Activated CD4-positive, alpha-beta T cell treated with anti-CD3 and anti-CD28 coated beads, Interleukin-2, amount 50 U/mL, for 48 hours (primary cell): ENCODE data around the gene TRIM46.
"Not testable (repeated sequence)": the region's sequence is repeated elsewhere in the genome, so short reads cannot be mapped to it uniquely, and the experiment has no call there.

Experiments used
- DNase-seq, 2 experiments: peaks; one replicate each; pipeline ENCODE4 v3.0.0-alpha.2; 2020

Gene TRIM46

GRCh38 chr1:155189926-155190325 lies 16.3 kb downstream of the TRIM46 start:
- not testable (repeated sequence) for DNase-seq

DNA sequence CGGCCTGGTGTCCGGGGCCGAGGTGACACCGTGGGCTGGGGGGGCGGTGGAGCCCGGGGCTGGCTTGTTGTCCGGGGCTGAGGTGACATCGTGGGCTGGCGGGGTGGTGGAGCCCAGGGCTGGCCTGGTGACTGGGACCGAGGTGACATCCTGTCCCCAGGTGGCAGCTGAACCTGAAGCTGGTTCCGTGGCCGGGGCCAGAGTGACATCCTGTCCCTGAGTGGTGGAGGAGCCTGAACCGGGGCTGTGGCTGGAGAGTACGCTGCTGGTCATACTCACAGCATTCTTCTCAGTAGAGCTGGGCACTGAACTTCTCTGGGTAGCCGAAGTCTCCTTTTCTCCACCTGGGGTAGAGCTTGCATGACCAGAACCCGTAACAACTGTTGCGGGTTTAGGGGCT lies 18.3 kb downstream of the TRIM46 start:
- DNase-seq, result no peak

DNA sequence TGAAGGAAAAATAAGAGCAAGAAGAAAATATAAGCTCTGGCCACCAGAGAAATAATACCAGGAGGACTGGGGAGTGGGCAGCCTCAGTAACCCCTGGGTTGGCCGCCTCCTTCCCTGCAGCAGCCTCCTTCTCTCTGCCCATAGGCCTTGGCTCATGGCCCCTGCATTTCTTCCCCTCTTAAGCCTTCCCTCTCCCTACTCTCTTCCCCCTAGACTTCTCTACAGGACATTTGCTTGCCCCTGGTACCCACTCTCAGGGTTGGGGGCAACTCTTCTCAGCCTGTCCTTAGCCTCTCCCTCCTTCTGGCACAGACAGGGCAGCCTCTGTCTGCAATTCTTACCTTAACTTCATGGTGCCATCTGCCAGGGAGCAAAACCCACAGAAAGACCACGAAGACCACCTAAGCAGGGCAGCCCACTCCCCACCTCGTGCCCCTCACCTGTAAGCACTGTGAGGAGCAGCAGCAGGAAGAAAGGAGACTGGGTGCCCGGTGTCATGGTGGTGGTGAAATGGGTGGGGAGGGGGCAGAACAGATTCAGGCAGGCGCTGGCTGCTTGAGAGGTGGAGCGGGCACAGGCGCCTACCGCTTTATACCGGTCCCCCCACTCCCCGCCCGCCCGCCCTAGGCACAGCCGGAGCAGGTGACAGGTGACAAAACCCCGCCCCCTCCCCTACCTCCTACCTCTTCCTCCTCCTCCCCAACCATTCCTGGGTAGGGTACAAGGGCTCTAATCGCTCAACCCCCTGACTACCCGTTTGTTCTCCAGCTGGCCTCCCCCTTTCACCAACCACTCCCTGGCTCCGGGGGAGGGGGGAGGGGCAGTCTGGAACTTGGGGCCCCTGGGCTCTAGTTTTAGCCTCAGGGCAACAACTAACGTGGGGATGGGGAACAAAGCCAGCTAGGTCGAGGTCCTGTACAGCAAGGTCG lies 19.0 kb downstream of the TRIM46 start:
- DNase-seq, result no peak

- DNase-seq, result peak; percentile 92 to 95
These were observed 19.8 kb downstream of the TRIM46 start for GRCh38 chr1:155193275-155193990.

GRCh38 chr1:155193991-155194240 lies 20.3 kb downstream of the TRIM46 start:
- not testable (repeated sequence) for DNase-seq

DNA sequence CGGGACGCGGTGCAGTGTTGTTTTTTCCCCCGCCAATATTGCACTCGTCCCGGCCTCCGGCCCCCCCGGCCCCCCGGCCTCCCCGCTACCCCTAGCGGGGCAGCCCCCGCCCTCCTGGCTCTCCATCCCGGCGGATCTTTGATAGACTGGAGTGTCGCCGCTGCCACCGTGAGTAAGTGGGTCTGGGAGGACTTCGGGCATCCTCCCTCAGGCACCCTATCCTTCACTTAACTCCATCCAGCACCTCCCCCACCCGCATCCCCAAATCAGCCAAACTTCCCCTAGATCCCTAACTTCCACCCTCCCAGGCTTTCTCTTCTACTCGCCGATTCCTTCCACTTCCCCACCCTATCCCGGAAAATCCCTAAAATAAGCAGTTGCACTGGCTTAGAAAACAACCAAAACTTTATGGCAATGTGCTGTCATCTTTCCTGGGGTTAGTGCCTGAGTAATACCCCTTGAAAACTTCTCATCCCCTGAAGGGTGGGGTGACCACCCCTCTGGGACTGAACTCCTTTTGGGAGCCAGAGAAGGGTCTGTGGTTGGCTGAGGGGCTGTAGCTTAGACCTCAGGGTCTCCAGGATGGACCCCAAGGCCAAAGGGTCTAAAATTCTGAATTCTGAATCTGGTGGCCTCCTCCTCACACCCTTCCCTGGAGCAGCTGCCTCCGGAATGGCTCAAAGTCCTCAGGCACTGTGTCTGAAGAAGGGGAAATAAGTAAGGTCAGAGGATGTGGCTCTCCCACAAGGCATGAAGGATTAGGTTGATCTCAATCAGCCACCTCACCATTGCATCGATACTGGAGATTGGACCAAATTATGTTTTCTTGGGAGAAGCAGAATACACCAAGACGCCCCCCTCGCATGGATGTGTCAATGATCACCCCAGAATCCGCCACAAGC lies 21.8 kb downstream of the TRIM46 start:
- no peak for DNase-seq

DNA sequence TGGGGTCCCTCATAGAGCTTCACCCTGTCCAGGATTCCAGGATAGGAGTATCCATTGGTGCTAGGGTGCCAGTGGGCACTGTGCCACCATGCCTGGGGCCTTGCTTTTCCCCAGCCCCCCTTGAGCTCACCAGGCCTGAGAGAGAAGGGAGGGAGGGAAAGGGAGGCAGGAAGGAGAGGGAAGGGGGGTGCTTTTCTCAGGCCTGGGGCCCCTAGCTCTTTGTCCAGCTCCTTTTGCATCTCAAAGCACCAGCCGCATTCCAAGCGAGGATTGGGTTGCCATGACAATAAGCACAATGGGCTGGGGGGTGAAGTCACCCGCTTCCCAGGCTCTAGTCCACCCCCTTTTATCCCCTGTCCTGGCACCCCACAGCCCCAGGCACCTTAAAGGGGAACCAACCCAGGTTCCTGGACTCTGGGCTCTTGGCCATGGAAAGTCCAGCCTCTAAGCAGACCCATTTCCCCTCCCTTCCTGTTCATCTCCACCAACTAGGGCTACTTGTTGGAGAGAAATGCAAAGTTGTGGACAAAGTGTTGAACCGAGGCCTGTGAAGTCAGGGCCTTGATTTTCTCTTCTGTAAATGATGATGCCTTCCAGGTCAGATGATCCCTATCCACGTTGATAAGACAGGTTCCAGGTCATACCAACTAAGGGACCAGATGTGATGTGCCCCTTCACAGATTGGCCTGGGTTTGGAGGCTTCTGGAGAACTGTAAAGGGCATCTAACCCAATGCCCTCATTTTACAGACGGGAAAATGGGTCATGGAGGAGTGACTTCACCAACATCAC lies 22.6 kb downstream of the TRIM46 start:
- DNase-seq, result no peak

GRCh38 chr1:155196893-155197638 lies 23.4 kb downstream of the TRIM46 start:
- DNase-seq, result no peak

DNA sequence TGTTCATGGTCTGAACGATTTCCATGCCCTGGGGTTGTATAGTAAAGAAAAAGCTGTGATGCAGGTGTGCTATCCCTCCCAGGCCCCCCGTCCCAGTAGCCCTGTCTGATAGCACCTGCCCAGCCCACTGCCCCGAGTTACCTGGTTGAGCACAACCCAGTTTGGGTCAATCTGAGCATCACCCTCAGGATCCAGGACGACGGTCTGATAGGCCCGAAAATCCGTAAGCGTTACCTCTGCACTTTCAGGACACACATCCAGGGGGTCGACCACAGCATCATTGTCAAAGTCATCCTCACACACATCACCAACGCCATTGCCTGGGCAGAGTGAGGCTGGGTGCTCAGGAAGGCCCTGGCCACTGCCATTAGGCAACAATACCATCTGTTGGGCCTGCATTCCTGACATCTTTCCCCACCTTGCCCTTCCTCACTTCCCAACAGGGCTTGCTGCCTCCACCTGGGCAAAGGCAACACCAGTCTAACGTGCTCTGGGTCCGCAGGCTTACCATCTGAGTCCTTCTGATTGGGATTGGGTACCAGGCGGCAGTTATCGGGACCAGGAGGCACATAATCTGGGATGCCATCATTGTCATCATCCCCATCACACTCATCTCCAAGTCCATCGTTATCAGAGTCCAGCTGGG lies 24.4 kb downstream of the TRIM46 start:
- DNase-seq, result no peak

DNA sequence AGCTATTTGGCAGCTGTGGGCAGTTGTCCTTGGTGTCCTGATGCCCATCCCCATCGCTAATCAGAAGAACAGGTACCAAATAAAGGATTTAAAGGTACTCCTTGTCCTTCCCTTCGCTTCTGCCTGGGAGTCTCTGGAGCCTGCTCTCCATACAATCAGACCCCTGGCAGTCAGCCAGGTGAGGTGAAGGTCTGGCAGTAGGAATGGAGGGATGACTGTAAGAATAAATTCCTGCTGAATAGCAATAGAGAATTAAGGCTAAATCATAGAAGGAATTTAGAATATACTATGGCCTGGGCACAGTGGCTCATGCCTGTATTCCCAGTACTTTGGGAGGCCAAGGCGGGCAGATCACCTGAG lies 24.9 kb downstream of the TRIM46 start:
- no peak for DNase-seq

GRCh38 chr1:155199792-155200191 lies 26.1 kb downstream of the TRIM46 start:
- DNase-seq, result no peak

DNA sequence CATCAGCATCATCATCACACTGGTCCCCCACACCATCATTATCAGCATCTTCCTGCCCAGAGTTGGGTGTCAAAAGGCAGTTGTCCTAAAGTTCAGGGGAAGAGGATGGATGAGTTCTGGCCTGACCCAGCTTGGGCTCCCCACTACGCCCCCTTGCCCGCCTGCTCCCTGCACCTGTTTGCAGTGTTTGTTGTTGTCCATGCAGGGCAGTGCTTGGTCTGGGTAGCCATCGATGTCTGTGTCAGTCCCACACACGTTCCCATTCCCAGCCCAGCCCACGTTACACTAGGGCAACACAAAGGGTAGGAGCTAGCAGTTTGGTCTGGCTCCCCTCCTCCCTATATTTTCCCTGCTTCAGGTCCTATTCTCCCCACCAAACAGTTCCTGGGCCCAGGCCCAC lies 27.3 kb downstream of the TRIM46 start:
- no peak for DNase-seq

GRCh38 chr1:155202198-155202597 lies 28.5 kb downstream of the TRIM46 start:
- DNase-seq, result no peak

DNA sequence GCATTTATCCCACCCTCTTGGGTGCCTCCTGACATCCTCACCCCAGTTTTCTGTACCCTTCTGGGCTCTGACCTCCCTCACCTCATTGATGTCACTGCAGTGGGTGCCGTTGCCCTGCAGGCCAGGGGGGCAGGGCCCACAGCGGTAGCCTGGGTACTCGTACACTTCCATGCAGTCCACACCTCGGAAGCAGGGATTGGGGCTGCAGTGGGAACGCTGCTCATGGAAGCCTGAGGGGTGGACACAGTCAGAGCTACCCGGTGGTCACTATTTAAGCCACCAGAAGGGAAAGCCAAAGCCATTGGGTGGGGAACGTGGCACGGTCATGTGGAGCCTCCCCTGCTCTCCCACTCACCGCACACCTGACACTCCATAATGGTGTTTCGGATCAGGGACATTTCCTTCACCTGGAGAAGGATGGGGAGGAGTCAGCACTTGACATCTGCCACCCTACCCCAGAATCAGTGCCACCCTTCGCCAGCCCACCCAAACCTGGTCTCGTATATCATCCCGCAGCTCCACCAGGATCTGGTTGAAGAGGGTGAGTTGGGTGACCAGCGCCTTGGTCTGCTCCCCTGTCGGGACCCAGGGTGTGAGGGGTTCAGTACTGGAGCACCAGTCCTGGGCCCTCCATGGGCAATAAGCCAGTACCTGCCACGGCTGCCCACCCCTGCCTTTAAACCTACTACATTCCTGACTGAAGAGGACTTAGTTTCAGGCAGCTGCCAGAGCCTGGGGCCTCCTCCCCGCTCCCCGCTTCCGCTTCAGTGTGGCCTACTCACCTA lies 29.3 kb downstream of the TRIM46 start:
- DNase-seq, result no peak

DNA sequence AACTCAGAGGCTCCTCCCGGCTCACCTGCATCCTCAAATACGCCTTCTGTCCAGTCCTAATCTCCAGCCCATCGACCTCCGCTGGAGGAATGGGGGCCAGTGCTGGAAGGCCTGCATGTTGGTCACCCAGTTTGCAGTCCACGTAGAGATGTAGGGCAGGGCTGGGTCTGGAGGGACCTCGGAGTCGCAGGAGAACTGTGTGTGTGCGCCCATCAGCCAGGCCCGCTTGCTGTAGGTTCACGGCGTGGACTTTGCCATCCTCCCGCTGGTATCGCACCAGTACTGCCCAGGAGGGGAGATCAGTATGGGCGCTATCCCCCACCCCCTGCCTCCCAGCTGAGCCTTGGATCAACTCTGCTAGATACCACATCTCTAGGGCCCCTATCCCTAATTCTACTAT lies 31.4 kb downstream of the TRIM46 start:
- DNase-seq, result no peak

GRCh38 chr1:155205969-155206593 lies 32.4 kb downstream of the TRIM46 start:
- no peak for DNase-seq

DNA sequence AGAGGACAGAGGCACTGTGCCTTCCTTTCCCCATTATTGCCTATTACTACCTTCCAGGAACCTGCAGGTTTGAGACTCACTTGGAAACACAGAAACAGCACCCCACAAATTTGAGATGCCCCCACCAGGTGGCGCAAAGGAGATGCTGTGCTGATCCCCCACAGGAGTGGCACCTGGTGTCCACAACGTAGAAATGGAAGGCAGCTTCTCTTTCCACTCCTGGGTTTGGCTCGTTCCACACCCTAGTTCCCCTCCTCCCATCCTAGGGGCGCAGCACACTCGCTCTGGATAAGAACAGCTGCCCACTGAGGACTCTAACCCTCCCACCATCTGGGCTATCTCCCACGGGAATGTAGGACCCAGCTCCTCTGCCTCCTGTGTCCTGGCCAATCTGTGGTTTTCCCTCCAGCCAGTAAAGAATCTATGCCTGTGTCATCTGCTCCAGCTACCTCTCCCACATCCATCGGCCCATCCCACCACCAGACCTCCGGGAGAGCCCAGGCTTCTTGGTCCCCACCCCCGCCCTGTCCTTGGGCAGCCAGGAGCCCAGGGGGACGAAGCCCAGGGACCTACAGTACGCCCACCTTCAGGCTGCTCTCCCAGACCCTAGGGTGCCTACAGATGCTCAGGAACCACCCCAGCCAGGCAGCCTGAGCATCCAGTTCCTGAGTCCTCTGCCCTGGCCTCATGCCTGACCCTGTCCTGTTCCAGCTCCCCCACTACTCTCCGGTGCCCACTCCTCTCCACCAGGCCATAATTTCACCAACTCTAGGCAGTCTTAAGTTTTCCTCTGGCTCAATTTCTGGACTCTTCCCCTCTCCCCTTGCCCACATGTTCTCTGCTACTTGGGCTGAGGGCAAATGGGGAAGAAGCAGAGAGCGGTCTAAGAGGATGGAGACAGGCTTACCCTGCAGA lies 33.5 kb downstream of the TRIM46 start:
- DNase-seq, result peak; percentile 95 to 96

DNA sequence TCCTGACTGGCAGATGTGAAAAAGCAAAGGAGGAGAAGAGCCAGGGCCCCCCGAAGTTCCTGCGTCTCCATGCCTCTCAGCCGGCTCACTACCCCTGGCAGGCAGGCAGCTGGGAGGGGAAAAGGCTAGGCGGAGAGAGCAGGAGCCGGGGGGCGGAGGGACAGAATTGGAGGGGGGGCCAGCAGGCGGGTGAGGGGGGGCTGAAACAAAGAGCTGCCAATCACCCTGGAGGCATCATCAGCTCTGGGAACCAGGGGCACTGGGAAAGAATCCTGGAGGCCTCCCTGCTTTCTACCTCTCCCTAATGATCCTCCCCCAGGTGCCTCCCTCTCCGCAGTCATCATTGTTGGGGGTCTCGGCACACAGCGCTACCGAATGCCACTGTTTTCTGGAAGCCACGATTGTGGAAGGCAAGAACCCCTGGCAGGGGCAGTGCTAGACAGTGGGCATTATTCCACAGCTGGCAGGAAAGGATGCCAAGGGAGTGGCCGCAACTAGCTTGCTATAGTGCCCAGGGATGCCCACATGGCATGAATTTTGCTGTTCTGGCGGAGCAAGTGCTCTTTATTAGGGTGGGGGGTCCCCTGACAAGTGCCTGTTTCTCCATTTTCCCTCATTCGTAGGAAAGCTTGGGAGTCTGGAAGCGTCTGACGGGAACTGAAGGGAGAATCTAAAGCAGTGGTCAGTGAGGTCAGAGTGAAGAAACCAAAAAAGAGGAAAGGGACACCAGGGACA lies 34.3 kb downstream of the TRIM46 start, which contains the start of gene THBS3:
Gene THBS3, minus strand, starts transcription at position 92 of the 735 bp plus-strand sequence. Its CDS starts 21 bp downstream, at position 71.
- no peak for DNase-seq
